ENCODE results near the gene SLC22A2. TPM values are rescaled to one million over a fixed set of nuclear protein-coding genes. Genes with fewer than 3 reads are reported as not detected.

SLC22A2 gene
- total RNA-seq, 3 donors from 2014 or later = not detected

DNA sequence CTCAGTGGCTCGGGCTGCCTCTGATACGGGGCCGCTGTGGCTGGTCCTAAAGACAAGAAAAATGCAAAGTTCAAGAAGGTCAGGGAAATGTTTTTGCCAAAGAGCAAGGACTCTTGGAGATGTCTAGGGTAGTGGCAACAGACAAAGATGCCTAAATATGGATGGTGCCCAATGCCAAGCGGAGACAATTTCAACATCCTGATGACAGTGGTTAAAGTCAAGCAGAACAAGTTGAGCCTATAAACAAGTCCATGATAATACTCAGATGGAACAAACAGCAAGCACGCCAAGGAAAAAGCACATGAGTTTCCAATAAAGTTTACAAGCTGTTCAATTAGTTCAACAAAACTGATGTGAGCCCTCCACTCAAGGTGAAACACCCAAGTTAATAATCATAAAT is 85.9 kb downstream of the SLC22A2 start:
- DNase-seq (ENCODE audit: low spot score in 2 of 2) = no peak
- no peak for TF ChIP-seq CTCF (IDR thresholded peaks at IDR 0.05)
- no peak for TF ChIP-seq POLR2AphosphoS5 (IDR thresholded peaks at IDR 0.05)
- TF ChIP-seq POLR2A (IDR thresholded peaks at IDR 0.05) = no peak
- Histone ChIP-seq H3K27me3 (no peaks in the 10 kb centered on the region), H3K36me3 (no peaks in the 10 kb centered on the region), H3K4me3 (no peak overlapping the region), H3K4me1 (no peaks in the 10 kb centered on the region), H3K27ac (no peak overlapping the region), H3K9me3 (no peaks in the 10 kb centered on the region)
- intact Hi-C loops (cut with DNase I; ENCODE audit: low total_unique reads) = no loop called here

- Histone ChIP-seq H3K4me3 (no peak overlapping the region), H3K27ac (no peak overlapping the region), H3K36me3 (no peaks in the 10 kb centered on the region), H3K4me1 (no peaks in the 10 kb centered on the region), H3K27me3 (no peaks in the 10 kb centered on the region), H3K9me3 (no peaks in the 10 kb centered on the region)
- TF ChIP-seq POLR2A (IDR thresholded peaks at IDR 0.05) = no peak
- no peak for TF ChIP-seq CTCF (IDR thresholded peaks at IDR 0.05)
- DNase-seq (ENCODE audit: low spot score in 2 of 2) = no peak
- intact Hi-C loops (cut with DNase I; ENCODE audit: low total_unique reads) = no loop called here
Observed at GRCh38 chr6:160170018-160170680, 88.5 kb downstream of the SLC22A2 start.

GRCh38 chr6:160167604-160168399 is 90.8 kb downstream of the SLC22A2 start:
- Histone ChIP-seq H3K36me3 (no peaks in the 10 kb centered on the region), H3K27me3 (no peaks in the 10 kb centered on the region), H3K9me3 (no peaks in the 10 kb centered on the region), H3K4me3 (no peak overlapping the region), H3K4me1 (no peaks in the 10 kb centered on the region), H3K27ac (no peak overlapping the region)
- no peak for DNase-seq (ENCODE audit: low spot score in 2 of 2)
- TF ChIP-seq POLR2A (IDR thresholded peaks at IDR 0.05) (no peak), CTCF (IDR thresholded peaks at IDR 0.05) (no peak), POLR2AphosphoS5 (IDR thresholded peaks at IDR 0.05) (no peak)
- intact Hi-C loops (cut with DNase I; ENCODE audit: low total_unique reads) = no loop called here

Other genes starting within 250 kb of the SLC22A2 start
- 1 to 10 TPM in 2 of 3 donors, under 1 TPM in 1; 0.98 to 3.2 (median 1.3) TPM for gene SLC22A1, start 137.0 kb downstream of the SLC22A2 start, total RNA-seq
- gene SLC22A3, start 89.6 kb upstream of the SLC22A2 start, total RNA-seq = 10 to 100 TPM in 1 of 3 donors, 1 to 10 TPM in 2; 3.4 to 13.1 (median 5.9) TPM